OCI-LY3 (cell line): ENCODE measurements around the gene POFUT1.

Experiments
- H2AFZ ChIP-seq: fragments of 200-600, 300-600 bp; shearing (Covaris generic); 2 replicates; pipeline ENCODE4 v1.6.0; 2014; ENCODE audit warnings: antibody characterized with exemption, low read depth, low read length
- H3K27ac ChIP-seq: fragments of 200-600, 300-600 bp; sonication (generic); 2 replicates; pipeline ENCODE4 v1.5.1; 2014; ENCODE audit warnings: mild to moderate bottlenecking, low read length, moderate library complexity, mixed read lengths
- H3K27me3 ChIP-seq: fragments of 200-600, 300-600 bp; sonication (generic); 2 replicates; pipeline ENCODE4 v1.6.1; 2014; ENCODE audit warnings: low read depth, low read length, mixed read lengths
- H3K36me3 ChIP-seq: fragments of 200-600, 300-600 bp; sonication (generic); replicated peaks from 2 replicates; pipeline ENCODE3; 2014; ENCODE audit warnings: low read depth, low read length, mixed read lengths
- H3K4me1 ChIP-seq: fragments of 300-600, 200-600 bp; sonication (generic); 2 replicates; pipeline ENCODE4 v1.6.1; 2014; ENCODE audit warnings: low read length, mixed read lengths
- H3K4me2 ChIP-seq: fragments of 200-600, 300-600 bp; sonication (generic); 2 replicates; pipeline ENCODE4 v1.6.1; 2014; ENCODE audit warnings: low read length, mixed read lengths
- H3K4me3 ChIP-seq: fragments of 300-600, 200-600 bp; sonication (generic); 2 replicates; pipeline ENCODE4 v1.5.1; 2014; ENCODE audit warnings: antibody characterized with exemption, mild to moderate bottlenecking, low read length, moderate library complexity
- H3K79me2 ChIP-seq: fragments of 300-600, 200-600 bp; shearing (Covaris generic); 2 replicates; pipeline ENCODE4 v1.6.1; 2014; ENCODE audit warnings: mild to moderate bottlenecking, low read length, mixed read lengths
- H3K9ac ChIP-seq: fragments of 300-600, 200-600 bp; shearing (Covaris generic); 2 replicates; pipeline ENCODE4 v1.6.0; 2014; ENCODE audit warnings: mild to moderate bottlenecking, low read length, moderate library complexity
- H3K9me3 ChIP-seq: fragments of 200-600, 300-600 bp; shearing (Covaris generic); 2 replicates; pipeline ENCODE4 v1.6.1; 2014; ENCODE audit warnings: low read length, mixed read lengths; ENCODE audit not compliant: insufficient read depth
- H4K20me1 ChIP-seq: fragments of 200-600, 300-600 bp; sonication (generic); 2 replicates; pipeline ENCODE4 v1.6.1; 2016; ENCODE audit warnings: low read length, mixed read lengths; ENCODE audit not compliant: insufficient read depth
- CTCF ChIP-seq: fragments of 200-600, 300-600 bp; sonication (generic); IDR thresholded peaks from 2 replicates; pipeline ENCODE4 v1.5.1; 2014; ENCODE audit warnings: antibody characterized with exemption, low read length, low read depth
- EZH2phosphoT487 ChIP-seq: fragments of 200-600 bp; shearing (Covaris generic); IDR thresholded peaks from 2 replicates; pipeline ENCODE4 v1.6.1; 2018; ENCODE audit warnings: antibody characterized with exemption, mixed run types, low read depth

Gene POFUT1

GRCh38 chr20:32160341-32160740 lies 47.3 kb upstream of the POFUT1 start:
- Histone ChIP-seq H3K27ac (no peak overlapping the region), H3K4me3 (no peak overlapping the region), H3K36me3 (peaks cover 66% of the 10 kb centered on the region), H4K20me1 (no peaks in the 10 kb centered on the region), H3K4me2 (no peak overlapping the region), H3K4me1 (peaks cover 5% of the 10 kb centered on the region), H3K79me2 (no peaks in the 10 kb centered on the region), H3K9me3 (no peaks in the 10 kb centered on the region), H3K9ac (no peak overlapping the region), H2AFZ (no peak overlapping the region), H3K27me3 (no peaks in the 10 kb centered on the region)
- TF ChIP-seq EZH2phosphoT487, result no peak
- TF ChIP-seq CTCF, result no peak

GRCh38 chr20:32162351-32162750 lies 45.3 kb upstream of the POFUT1 start:
- Histone ChIP-seq H3K4me2 (no peak overlapping the region), H3K9me3 (no peaks in the 10 kb centered on the region), H3K36me3 (peaks cover 78% of the 10 kb centered on the region), H3K4me3 (no peak overlapping the region), H3K79me2 (no peaks in the 10 kb centered on the region), H3K27ac (no peak overlapping the region), H4K20me1 (no peaks in the 10 kb centered on the region), H3K9ac (no peak overlapping the region), H3K4me1 (no peaks in the 10 kb centered on the region), H2AFZ (no peak overlapping the region), H3K27me3 (no peaks in the 10 kb centered on the region)
- no peak for TF ChIP-seq EZH2phosphoT487
- TF ChIP-seq CTCF, result no peak

GRCh38 chr20:32163951-32164350 lies 43.7 kb upstream of the POFUT1 start:
- Histone ChIP-seq H4K20me1 (no peaks in the 10 kb centered on the region), H3K4me1 (no peaks in the 10 kb centered on the region), H3K79me2 (no peaks in the 10 kb centered on the region), H3K27ac (no peak overlapping the region), H3K27me3 (no peaks in the 10 kb centered on the region), H2AFZ (no peak overlapping the region), H3K4me3 (no peak overlapping the region), H3K9me3 (no peaks in the 10 kb centered on the region), H3K36me3 (peaks cover 70% of the 10 kb centered on the region), H3K9ac (no peak overlapping the region), H3K4me2 (no peak overlapping the region)
- TF ChIP-seq EZH2phosphoT487, result no peak
- no peak for TF ChIP-seq CTCF

- no peak overlapping the region for H3K4me2 ChIP-seq
- no peak overlapping the region for H2AFZ ChIP-seq
- H3K4me3 ChIP-seq, result no peak overlapping the region
- no peaks in the 10 kb centered on the region for H3K4me1 ChIP-seq
- H3K27ac ChIP-seq, result no peak overlapping the region
- no peak overlapping the region for H3K9ac ChIP-seq
- no peak for TF ChIP-seq EZH2phosphoT487
- no peak for TF ChIP-seq CTCF
- H3K79me2 ChIP-seq, result no peaks in the 10 kb centered on the region
- H4K20me1 ChIP-seq, result no peaks in the 10 kb centered on the region
- no peaks in the 10 kb centered on the region for H3K9me3 ChIP-seq
- H3K27me3 ChIP-seq, result no peaks in the 10 kb centered on the region
- peaks cover 58% of the 10 kb centered on the region for H3K36me3 ChIP-seq
Observed at GRCh38 chr20:32164984-32165735, 42.5 kb upstream of the POFUT1 start.
